ENCODE measurements around the gene CHCHD6. TPM values are rescaled to one million over a fixed set of nuclear protein-coding genes. Genes with fewer than 3 reads are reported as not detected.

CHCHD6 gene
- total RNA-seq, 1 experiment from 2014 or later, result 29.6 TPM

GRCh38 chr3:126972866-126973265 lies 268.8 kb downstream of the CHCHD6 start:
- no TSS peak for BruUV-seq (replicated peaks)
- H3K4me3 Mint-ChIP-seq (ENCODE audit: unreplicated experiment), result no peak overlapping the region
- DNase-seq (ENCODE audit: unreplicated experiment), result no peak
- ChIA-PET POLR2A (interaction anchor here (1.4 kb wide), 1 partner anchor 48 kb away, joined by 4 read pairs; no protein-coding TSS in a partner anchor), CTCF (interaction anchor here (1.1 to 1.8 kb wide), 6 partner anchors 10 to 575 kb away, joined by 4 to 9 read pairs (median 4); partner anchors contain the start of gene PLXNA1)
- H3K36me3 Mint-ChIP-seq (ENCODE audit: insufficient read depth, unreplicated experiment), result no peaks in the 10 kb centered on the region
- no peak overlapping the region for H3K27ac Mint-ChIP-seq (ENCODE audit: low read depth, unreplicated experiment)
- no peak for TF ChIP-seq CTCF (IDR thresholded peaks at IDR 0.05; ENCODE audit: unreplicated experiment)
- H3K4me1 Mint-ChIP-seq (ENCODE audit: insufficient read depth, unreplicated experiment), result no peaks in the 10 kb centered on the region
- H3K9me3 Mint-ChIP-seq (ENCODE audit: unreplicated experiment), result peaks cover 17% of the 10 kb centered on the region
- intact Hi-C loops (cut with micrococcal nuclease), result no loop called here
- H3K27me3 Mint-ChIP-seq (ENCODE audit: insufficient read depth, unreplicated experiment), result no peaks in the 10 kb centered on the region

GRCh38 chr3:126973814-126974213 lies 269.8 kb downstream of the CHCHD6 start:
- ChIA-PET POLR2A (interaction anchor here (1.4 kb wide), 1 partner anchor 49 kb away, joined by 4 read pairs; no protein-coding TSS in a partner anchor), CTCF (interaction anchor here (1.1 to 1.8 kb wide), 6 partner anchors 9 to 574 kb away, joined by 4 to 9 read pairs (median 4); partner anchors contain the start of gene PLXNA1)
- intact Hi-C loops (cut with micrococcal nuclease), result no loop called here
- no peak overlapping the region for H3K27ac Mint-ChIP-seq (ENCODE audit: low read depth, unreplicated experiment)
- no peaks in the 10 kb centered on the region for H3K27me3 Mint-ChIP-seq (ENCODE audit: insufficient read depth, unreplicated experiment)
- H3K9me3 Mint-ChIP-seq (ENCODE audit: unreplicated experiment), result peaks cover 17% of the 10 kb centered on the region
- no peak for TF ChIP-seq CTCF (IDR thresholded peaks at IDR 0.05; ENCODE audit: unreplicated experiment)
- H3K4me3 Mint-ChIP-seq (ENCODE audit: unreplicated experiment), result no peak overlapping the region
- H3K36me3 Mint-ChIP-seq (ENCODE audit: insufficient read depth, unreplicated experiment), result no peaks in the 10 kb centered on the region
- H3K4me1 Mint-ChIP-seq (ENCODE audit: insufficient read depth, unreplicated experiment), result no peaks in the 10 kb centered on the region
- no peak for DNase-seq (ENCODE audit: unreplicated experiment)
- no TSS peak for BruUV-seq (replicated peaks)

- Mint-ChIP-seq H3K36me3 (ENCODE audit: insufficient read depth, unreplicated experiment) (no peaks in the 10 kb centered on the region), H3K27me3 (ENCODE audit: insufficient read depth, unreplicated experiment) (no peaks in the 10 kb centered on the region), H3K27ac (ENCODE audit: low read depth, unreplicated experiment) (no peak overlapping the region), H3K4me1 (ENCODE audit: insufficient read depth, unreplicated experiment) (no peaks in the 10 kb centered on the region), H3K4me3 (ENCODE audit: unreplicated experiment) (no peak overlapping the region), H3K9me3 (ENCODE audit: unreplicated experiment) (peaks cover 17% of the 10 kb centered on the region)
- POLR2A ChIA-PET, result interaction anchor here (0.6 to 0.7 kb wide), 2 partner anchors 9 to 196 kb away, joined by 3 read pairs; no protein-coding TSS in a partner anchor
- intact Hi-C loops (cut with micrococcal nuclease), result no loop called here
- BruUV-seq (replicated peaks), result no TSS peak
- CTCF ChIA-PET, result no interaction called here
- DNase-seq (ENCODE audit: unreplicated experiment), result no peak
- no peak for TF ChIP-seq CTCF (IDR thresholded peaks at IDR 0.05; ENCODE audit: unreplicated experiment)
These were observed 270.7 kb downstream of the CHCHD6 start for GRCh38 chr3:126974756-126975155.

- no peak for TF ChIP-seq CTCF (IDR thresholded peaks at IDR 0.05; ENCODE audit: unreplicated experiment)
- no TSS peak for BruUV-seq (replicated peaks)
- ChIA-PET POLR2A (no interaction called here), CTCF (interaction anchor here (0.7 to 0.9 kb wide), 2 partner anchors 225 to 448 kb away, joined by 3 read pairs; no protein-coding TSS in a partner anchor)
- no peaks in the 10 kb centered on the region for H3K4me1 Mint-ChIP-seq (ENCODE audit: insufficient read depth, unreplicated experiment)
- H3K27me3 Mint-ChIP-seq (ENCODE audit: insufficient read depth, unreplicated experiment), result no peaks in the 10 kb centered on the region
- intact Hi-C loops (cut with micrococcal nuclease), result no loop called here
- no peak overlapping the region for H3K27ac Mint-ChIP-seq (ENCODE audit: low read depth, unreplicated experiment)
- no peak overlapping the region for H3K4me3 Mint-ChIP-seq (ENCODE audit: unreplicated experiment)
- no peak for DNase-seq (ENCODE audit: unreplicated experiment)
- peaks cover 17% of the 10 kb centered on the region for H3K9me3 Mint-ChIP-seq (ENCODE audit: unreplicated experiment)
- no peaks in the 10 kb centered on the region for H3K36me3 Mint-ChIP-seq (ENCODE audit: insufficient read depth, unreplicated experiment)
These were observed 272.9 kb downstream of the CHCHD6 start for GRCh38 chr3:126976906-126977305.
